ENCODE data around the gene FTCDNL1. TPM values are rescaled to one million over a fixed set of nuclear protein-coding genes. Genes with fewer than 3 reads are reported as not detected.

Gene FTCDNL1
- polyA plus RNA-seq, 1 donor (not counting 4 experiments of a cell fraction or from before 2014, with no cell fraction given), result 0.96 TPM

GRCh38 chr2:199818026-199818425, 33.0 kb downstream of the FTCDNL1 start:
- no peaks in the 10 kb centered on the region for H3K79me2 ChIP-seq (ENCODE audit: control insufficient read depth, insufficient read depth, low read length)
- H3K27me3 ChIP-seq (ENCODE audit: control insufficient read depth, extremely low read depth, insufficient read depth, low read length), result no peaks in the 10 kb centered on the region
- FAIRE-seq (no peak), DNase-seq (ENCODE audit: low read depth, low spot score) (no peak)
- H3K4me2 ChIP-seq (ENCODE audit: control insufficient read depth, extremely low read depth, insufficient read depth, low read depth, low read length), result no peak overlapping the region
- H3K4me3 ChIP-seq (ENCODE audit: control insufficient read depth in 2 of 3, extremely low read depth in 1 of 3, insufficient read depth in 2 of 3, low read depth in 1 of 3, low read length in 3 of 3), result no peak overlapping the region
- no peak overlapping the region for H3K9ac ChIP-seq (ENCODE audit: control insufficient read depth, extremely low read depth, insufficient read depth, low read length)
- no peaks in the 10 kb centered on the region for H3K9me3 ChIP-seq (ENCODE audit: control insufficient read depth, low read depth, low read length)
- no peaks in the 10 kb centered on the region for H3K9me1 ChIP-seq (ENCODE audit: control insufficient read depth, extremely low read depth, insufficient read depth, low read length)
- H2AFZ ChIP-seq (ENCODE audit: control insufficient read depth, low read length), result no peak overlapping the region
- no peaks in the 10 kb centered on the region for H3K36me3 ChIP-seq (ENCODE audit: control insufficient read depth in 2 of 2, extremely low read depth in 1 of 2, insufficient read depth in 2 of 2, low read length in 2 of 2)
- H3K27ac ChIP-seq (ENCODE audit: control insufficient read depth, insufficient read depth, low read length), result no peak overlapping the region
- H3K4me1 ChIP-seq (ENCODE audit: control insufficient read depth, extremely low read depth, insufficient read depth, low read length), result no peaks in the 10 kb centered on the region
- dilution Hi-C loops (cut with MboI; ENCODE audit: extremely low pct_ligation_motif_present, low sequenced_read_pairs), result no loop called here
- H4K20me1 ChIP-seq (ENCODE audit: control insufficient read depth, extremely low read depth, insufficient read depth, low read length), result no peaks in the 10 kb centered on the region
- no peak for TF ChIP-seq EZH2 (IDR thresholded peaks at IDR 0.05; ENCODE audit: low read length)
- TF ChIP-seq, protein P1, sequence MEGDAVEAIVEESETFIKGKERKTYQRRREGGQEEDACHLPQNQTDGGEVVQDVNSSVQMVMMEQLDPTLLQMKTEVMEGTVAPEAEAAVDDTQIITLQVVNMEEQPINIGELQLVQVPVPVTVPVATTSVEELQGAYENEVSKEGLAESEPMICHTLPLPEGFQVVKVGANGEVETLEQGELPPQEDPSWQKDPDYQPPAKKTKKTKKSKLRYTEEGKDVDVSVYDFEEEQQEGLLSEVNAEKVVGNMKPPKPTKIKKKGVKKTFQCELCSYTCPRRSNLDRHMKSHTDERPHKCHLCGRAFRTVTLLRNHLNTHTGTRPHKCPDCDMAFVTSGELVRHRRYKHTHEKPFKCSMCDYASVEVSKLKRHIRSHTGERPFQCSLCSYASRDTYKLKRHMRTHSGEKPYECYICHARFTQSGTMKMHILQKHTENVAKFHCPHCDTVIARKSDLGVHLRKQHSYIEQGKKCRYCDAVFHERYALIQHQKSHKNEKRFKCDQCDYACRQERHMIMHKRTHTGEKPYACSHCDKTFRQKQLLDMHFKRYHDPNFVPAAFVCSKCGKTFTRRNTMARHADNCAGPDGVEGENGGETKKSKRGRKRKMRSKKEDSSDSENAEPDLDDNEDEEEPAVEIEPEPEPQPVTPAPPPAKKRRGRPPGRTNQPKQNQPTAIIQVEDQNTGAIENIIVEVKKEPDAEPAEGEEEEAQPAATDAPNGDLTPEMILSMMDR (optimal IDR thresholded peaks at IDR 0.05 in 1 of 3, IDR thresholded peaks at IDR 0.05 in 1 of 3, conservative IDR thresholded peaks at IDR 0.05 in 1 of 3; ENCODE audit: extremely low read depth in 1 of 3, insufficient read depth in 2 of 3, low read length in 3 of 3), result no peak

DNA sequence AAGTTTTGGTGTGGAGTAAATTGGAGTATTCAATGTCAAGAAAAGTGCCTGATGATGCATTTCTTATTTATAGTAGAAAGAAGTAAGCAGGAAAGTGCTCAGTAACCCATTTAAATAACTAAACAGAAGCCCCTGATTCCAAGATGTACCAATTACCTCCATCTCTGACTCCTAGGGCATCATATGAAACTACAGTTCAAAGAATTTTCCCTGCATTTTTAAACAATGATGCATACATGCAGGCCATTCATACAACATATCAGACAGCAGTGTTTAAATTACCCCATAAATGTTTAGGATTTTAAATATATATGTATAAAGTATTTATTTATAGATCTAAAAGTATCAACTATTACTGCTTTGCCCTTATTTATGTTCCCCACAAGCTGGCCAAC, 36.2 kb downstream of the FTCDNL1 start:
- Histone ChIP-seq H3K9ac (ENCODE audit: control insufficient read depth, extremely low read depth, insufficient read depth, low read length) (no peak overlapping the region), H3K27ac (ENCODE audit: control insufficient read depth, insufficient read depth, low read length) (no peak overlapping the region), H3K4me2 (ENCODE audit: control insufficient read depth, extremely low read depth, insufficient read depth, low read depth, low read length) (no peak overlapping the region), H4K20me1 (ENCODE audit: control insufficient read depth, extremely low read depth, insufficient read depth, low read length) (no peaks in the 10 kb centered on the region), H3K27me3 (ENCODE audit: control insufficient read depth, extremely low read depth, insufficient read depth, low read length) (no peaks in the 10 kb centered on the region), H3K4me3 (ENCODE audit: control insufficient read depth in 2 of 3, extremely low read depth in 1 of 3, insufficient read depth in 2 of 3, low read depth in 1 of 3, low read length in 3 of 3) (no peak overlapping the region), H3K36me3 (ENCODE audit: control insufficient read depth in 2 of 2, extremely low read depth in 1 of 2, insufficient read depth in 2 of 2, low read length in 2 of 2) (no peaks in the 10 kb centered on the region), H2AFZ (ENCODE audit: control insufficient read depth, low read length) (no peak overlapping the region), H3K9me1 (ENCODE audit: control insufficient read depth, extremely low read depth, insufficient read depth, low read length) (no peaks in the 10 kb centered on the region), H3K79me2 (ENCODE audit: control insufficient read depth, insufficient read depth, low read length) (no peaks in the 10 kb centered on the region), H3K4me1 (ENCODE audit: control insufficient read depth, extremely low read depth, insufficient read depth, low read length) (no peaks in the 10 kb centered on the region), H3K9me3 (ENCODE audit: control insufficient read depth, low read depth, low read length) (no peaks in the 10 kb centered on the region)
- FAIRE-seq (no peak), DNase-seq (ENCODE audit: low read depth, low spot score) (no peak)
- no peak for TF ChIP-seq EZH2 (IDR thresholded peaks at IDR 0.05; ENCODE audit: low read length)
- TF ChIP-seq, protein P1 (optimal IDR thresholded peaks at IDR 0.05 in 1 of 3, IDR thresholded peaks at IDR 0.05 in 1 of 3, conservative IDR thresholded peaks at IDR 0.05 in 1 of 3; ENCODE audit: extremely low read depth in 1 of 3, insufficient read depth in 2 of 3, low read length in 3 of 3), result no peak
- dilution Hi-C loops (cut with MboI; ENCODE audit: extremely low pct_ligation_motif_present, low sequenced_read_pairs), result no loop called here
